Suprapubic skin (tissue), 4 donors: ENCODE data around the gene FAF1.

ENCODE experiments used
- EP300 ChIP-seq: sonication (generic); formaldehyde crosslinking; IDR thresholded peaks from one replicate; pipeline ENCODE4 v1.6.1; 2017; ENCODE audit warnings: antibody characterized with exemption
- POLR2A ChIP-seq, 2 donors: fragments of 450-650 bp; IDR thresholded peaks; one replicate each; pipeline ENCODE4 v1.6.1; 2017; ENCODE audit warnings: antibody characterized with exemption in 2 of 2, mild to moderate bottlenecking in 2 of 2, moderate library complexity in 2 of 2
- POLR2AphosphoS5 ChIP-seq, 3 donors: sonication (generic); formaldehyde crosslinking; IDR thresholded peaks; one replicate each; pipeline ENCODE4 v1.6.1; 2017; ENCODE audit warnings: antibody characterized with exemption in 3 of 3
- TF ChIP-seq, protein P1 (sequence below), 2 donors: fragments of 200-600 bp in 1 of 2; fragments of 450-650 bp in 1 of 2; sonication (generic) in 1 of 2; IDR thresholded peaks; one replicate each; pipeline ENCODE4 v1.5.1; 2016 to 2019; ENCODE audit warnings: antibody characterized with exemption in 2 of 2, mild to moderate bottlenecking in 1 of 2, moderate library complexity in 1 of 2

DNA sequence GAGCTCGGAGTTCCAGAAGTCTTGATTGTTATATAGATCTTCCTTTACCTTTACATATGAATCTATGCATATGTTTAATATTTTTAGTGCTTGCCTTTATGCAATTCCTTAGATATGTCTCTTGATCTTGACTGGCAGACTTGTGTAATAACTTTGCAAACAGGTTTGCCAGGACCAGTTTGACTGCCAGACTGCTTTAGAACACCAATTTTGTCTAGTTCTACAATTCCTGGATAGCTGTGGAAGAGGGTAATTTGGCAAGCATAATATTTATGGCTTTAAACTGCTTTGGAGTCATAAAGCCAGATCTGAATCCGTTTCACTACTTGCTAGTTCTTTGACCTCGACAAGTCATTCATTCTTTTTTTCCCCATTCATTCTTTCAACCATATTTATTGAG, 250.0 kb downstream of the FAF1 start:
- TF ChIP-seq POLR2A (IDR thresholded peaks at IDR 0.05): no peak
- TF ChIP-seq, protein P1, sequence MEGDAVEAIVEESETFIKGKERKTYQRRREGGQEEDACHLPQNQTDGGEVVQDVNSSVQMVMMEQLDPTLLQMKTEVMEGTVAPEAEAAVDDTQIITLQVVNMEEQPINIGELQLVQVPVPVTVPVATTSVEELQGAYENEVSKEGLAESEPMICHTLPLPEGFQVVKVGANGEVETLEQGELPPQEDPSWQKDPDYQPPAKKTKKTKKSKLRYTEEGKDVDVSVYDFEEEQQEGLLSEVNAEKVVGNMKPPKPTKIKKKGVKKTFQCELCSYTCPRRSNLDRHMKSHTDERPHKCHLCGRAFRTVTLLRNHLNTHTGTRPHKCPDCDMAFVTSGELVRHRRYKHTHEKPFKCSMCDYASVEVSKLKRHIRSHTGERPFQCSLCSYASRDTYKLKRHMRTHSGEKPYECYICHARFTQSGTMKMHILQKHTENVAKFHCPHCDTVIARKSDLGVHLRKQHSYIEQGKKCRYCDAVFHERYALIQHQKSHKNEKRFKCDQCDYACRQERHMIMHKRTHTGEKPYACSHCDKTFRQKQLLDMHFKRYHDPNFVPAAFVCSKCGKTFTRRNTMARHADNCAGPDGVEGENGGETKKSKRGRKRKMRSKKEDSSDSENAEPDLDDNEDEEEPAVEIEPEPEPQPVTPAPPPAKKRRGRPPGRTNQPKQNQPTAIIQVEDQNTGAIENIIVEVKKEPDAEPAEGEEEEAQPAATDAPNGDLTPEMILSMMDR (IDR thresholded peaks at IDR 0.05): no peak
- TF ChIP-seq EP300: no peak
- no peak for TF ChIP-seq POLR2AphosphoS5 (IDR thresholded peaks at IDR 0.05)
